Duodenal mucosa (tissue), 2 donors: Measurements from ENCODE around the gene POLR1F.
"Not testable (repeated sequence)": the region's sequence is repeated elsewhere in the genome, so short reads cannot be mapped to it uniquely, and the experiment has no call there.

Experiments used
- H3K27ac ChIP-seq: one replicate; pipeline ENCODE4 v1.7.0; 2013; ENCODE audit warnings: low read depth, low read length
- H3K27me3 ChIP-seq, 2 donors: one replicate each; pipeline ENCODE4 v1.7.0; 2013; ENCODE audit warnings: low read length in 2 of 2, control low read depth in 1 of 2; ENCODE audit not compliant: insufficient read depth in 2 of 2, control insufficient read depth in 1 of 2
- H3K36me3 ChIP-seq, 2 donors: one replicate each; pipeline ENCODE4 v1.7.0; 2013; ENCODE audit warnings: low read length in 2 of 2, control low read depth in 1 of 2; ENCODE audit not compliant: insufficient read depth in 2 of 2, control insufficient read depth in 1 of 2
- H3K4me1 ChIP-seq, 2 donors: one replicate each; pipeline ENCODE4 v1.7.0; 2013; ENCODE audit warnings: low read length in 2 of 2, control low read depth in 1 of 2; ENCODE audit not compliant: insufficient read depth in 2 of 2, control insufficient read depth in 1 of 2
- H3K4me3 ChIP-seq, 2 donors: one replicate each; pipeline ENCODE4 v1.7.0; 2013; ENCODE audit warnings: low read length in 2 of 2, low read depth in 1 of 2
- H3K9ac ChIP-seq, 2 donors: one replicate each; pipeline ENCODE4 v1.7.0; 2013; ENCODE audit warnings: low read length in 2 of 2, low read depth in 1 of 2
- H3K9me3 ChIP-seq, 2 donors: one replicate each; pipeline ENCODE4 v1.7.0; 2013; ENCODE audit warnings: low read length in 2 of 2, control low read depth in 1 of 2; ENCODE audit not compliant: control insufficient read depth in 1 of 2

Gene POLR1F

DNA sequence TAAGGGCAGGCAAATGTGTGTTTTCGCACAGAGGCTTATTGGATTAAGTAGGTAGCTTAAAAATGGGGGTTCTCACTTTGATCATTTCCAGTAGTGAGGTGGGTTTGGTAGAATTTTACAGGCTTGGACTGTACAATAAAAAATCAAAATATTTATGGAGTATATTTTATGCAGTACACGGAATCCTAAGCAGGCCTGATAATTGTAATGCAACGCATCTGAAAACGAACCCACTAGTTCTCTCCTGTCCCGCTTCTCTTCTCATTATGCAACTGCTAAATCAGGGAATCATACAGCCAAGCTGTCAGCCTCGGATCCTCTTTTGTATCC is 377 bp upstream of the POLR1F start:
- H3K36me3 ChIP-seq = no peaks in the 10 kb centered on the region
- peak overlapping the region; percentile 33 to 81 for H3K9ac ChIP-seq
- H3K27me3 ChIP-seq = peaks cover 0 to 2% of the 10 kb centered on the region in 2 donors
- H3K9me3 ChIP-seq = no peaks in the 10 kb centered on the region
- H3K27ac ChIP-seq = no peak overlapping the region
- H3K4me1 ChIP-seq = peaks cover 12 to 18% of the 10 kb centered on the region in 2 donors
- peak overlapping the region; percentile 96 to 99 for H3K4me3 ChIP-seq

- Histone ChIP-seq H3K27me3 (peaks cover 0 to 2% of the 10 kb centered on the region in 2 donors), H3K27ac (no peak overlapping the region), H3K9me3 (no peaks in the 10 kb centered on the region), H3K9ac (no peak overlapping the region), H3K4me3 (peak overlapping the region; percentile 96 to 99), H3K4me1 (peaks cover 12 to 18% of the 10 kb centered on the region in 2 donors), H3K36me3 (no peaks in the 10 kb centered on the region)
Measured at GRCh38 chr7:19707240-19707639, 1.6 kb downstream of the POLR1F start.

GRCh38 chr7:19705663-19706062 is 3.2 kb downstream of the POLR1F start:
- H3K4me1 ChIP-seq = peaks cover 12 to 18% of the 10 kb centered on the region in 2 donors
- no peaks in the 10 kb centered on the region for H3K36me3 ChIP-seq
- H3K27me3 ChIP-seq = no peaks in the 10 kb centered on the region
- H3K4me3 ChIP-seq = no peak overlapping the region
- H3K27ac ChIP-seq = no peak overlapping the region
- H3K9ac ChIP-seq = no peak overlapping the region
- no peaks in the 10 kb centered on the region for H3K9me3 ChIP-seq

GRCh38 chr7:19701471-19701870 is 7.4 kb downstream of the POLR1F start:
- H3K27me3 ChIP-seq = no peaks in the 10 kb centered on the region
- H3K4me3 ChIP-seq = no peak overlapping the region
- H3K9me3 ChIP-seq = no peaks in the 10 kb centered on the region
- H3K9ac ChIP-seq = no peak overlapping the region
- H3K27ac ChIP-seq = no peak overlapping the region
- H3K36me3 ChIP-seq = peaks cover 0 to 4% of the 10 kb centered on the region in 2 donors
- H3K4me1 ChIP-seq = no peaks in the 10 kb centered on the region

- H3K36me3 ChIP-seq = peaks cover 0 to 4% of the 10 kb centered on the region in 2 donors
- no peaks in the 10 kb centered on the region for H3K27me3 ChIP-seq
- H3K4me3 ChIP-seq = no peak overlapping the region
- H3K9me3 ChIP-seq = no peaks in the 10 kb centered on the region
- H3K27ac ChIP-seq = no peak overlapping the region
- no peaks in the 10 kb centered on the region for H3K4me1 ChIP-seq
- H3K9ac ChIP-seq = no peak overlapping the region
Measured at GRCh38 chr7:19700936-19701335, 7.9 kb downstream of the POLR1F start.

DNA sequence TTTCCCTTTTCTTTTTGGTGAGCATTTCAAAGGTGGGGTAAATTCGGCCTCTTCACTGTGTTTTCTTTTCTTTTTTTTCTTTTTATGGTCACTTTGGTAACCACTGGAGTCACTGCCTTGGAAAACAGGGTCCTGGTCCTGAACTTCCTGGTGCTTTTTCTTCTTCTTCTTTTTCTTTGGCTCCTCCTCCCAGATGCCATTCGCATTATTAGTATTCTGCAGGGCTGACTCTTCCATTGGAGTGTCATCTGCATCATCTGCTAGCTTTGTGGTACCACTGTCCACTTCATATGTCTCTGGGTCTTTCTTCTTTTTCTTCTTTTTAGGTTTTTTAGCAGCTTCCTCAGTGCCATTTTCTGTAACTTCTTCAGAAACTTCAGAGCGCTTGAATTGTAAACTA is 10.5 kb downstream of the POLR1F start:
- H3K27ac ChIP-seq = no peak overlapping the region
- H3K27me3 ChIP-seq = no peaks in the 10 kb centered on the region
- H3K4me1 ChIP-seq = no peaks in the 10 kb centered on the region
- peaks cover 0 to 4% of the 10 kb centered on the region in 2 donors for H3K36me3 ChIP-seq
- no peaks in the 10 kb centered on the region for H3K9me3 ChIP-seq
- no peak overlapping the region for H3K4me3 ChIP-seq
- H3K9ac ChIP-seq = no peak overlapping the region

DNA sequence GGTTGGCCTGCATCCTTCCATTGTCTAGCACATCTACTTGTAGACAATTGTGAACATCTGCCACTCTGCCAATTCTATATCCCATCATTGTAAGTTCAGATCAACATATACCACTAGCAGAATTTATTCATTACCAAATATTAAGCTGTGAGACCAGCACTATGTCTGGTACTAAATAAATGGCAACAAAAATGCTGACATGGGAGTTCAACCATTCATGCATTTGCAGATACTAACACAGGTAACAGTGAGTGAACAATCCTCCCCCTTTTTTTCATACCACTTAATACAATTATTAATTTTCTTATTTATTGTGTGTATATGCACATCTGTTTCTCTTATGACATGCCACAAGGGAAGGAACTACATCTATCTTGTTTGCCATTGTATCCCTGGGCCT is 11.9 kb downstream of the POLR1F start:
- Histone ChIP-seq H3K4me3 (no peak overlapping the region), H3K27ac (no peak overlapping the region), H3K27me3 (no peaks in the 10 kb centered on the region), H3K9me3 (no peaks in the 10 kb centered on the region), H3K36me3 (peaks cover 0 to 4% of the 10 kb centered on the region in 2 donors), H3K9ac (no peak overlapping the region), H3K4me1 (no peaks in the 10 kb centered on the region)

DNA sequence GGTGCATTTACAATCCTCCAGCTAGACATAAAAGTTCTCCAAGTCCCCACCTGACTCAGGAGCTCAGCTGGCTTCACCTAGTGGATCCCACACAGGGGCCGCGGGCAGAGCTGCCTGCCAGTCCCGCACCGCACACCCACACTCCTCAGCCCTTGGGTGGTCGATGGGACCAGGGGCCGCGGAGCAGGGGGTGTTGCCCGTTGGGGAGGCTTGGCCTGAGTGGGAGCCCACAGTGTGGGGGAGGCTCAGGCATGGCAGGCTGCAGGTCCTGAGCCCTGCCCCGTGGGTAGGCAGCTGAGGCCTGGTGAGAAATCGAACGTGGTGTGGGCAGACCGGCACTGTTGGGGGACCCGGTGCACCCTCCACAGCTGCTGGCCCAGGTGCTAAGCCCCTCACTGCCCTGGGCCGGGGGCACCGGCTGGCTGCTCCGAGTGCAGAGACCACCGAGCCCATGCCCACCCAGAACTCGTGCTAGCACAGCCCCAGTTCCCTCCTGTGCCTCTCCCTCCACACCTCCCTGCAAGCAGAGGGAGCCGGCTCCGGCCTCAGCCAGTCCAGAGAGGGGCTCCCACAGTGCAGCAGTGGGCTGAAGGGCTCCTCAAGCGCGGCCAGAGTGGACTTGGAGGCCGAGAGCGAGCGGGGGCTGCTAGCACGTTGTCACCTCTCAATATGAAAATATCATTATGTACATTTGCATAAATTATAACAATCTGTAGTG is 16.6 kb downstream of the POLR1F start:
- H3K9me3 ChIP-seq = no peaks in the 10 kb centered on the region
- H3K36me3 ChIP-seq = no peaks in the 10 kb centered on the region

GRCh38 chr7:19690736-19691135 is 18.1 kb downstream of the POLR1F start:
- H3K36me3 ChIP-seq = no peaks in the 10 kb centered on the region
- H3K27me3 ChIP-seq = no peaks in the 10 kb centered on the region
- no peak overlapping the region for H3K4me3 ChIP-seq
- no peaks in the 10 kb centered on the region for H3K9me3 ChIP-seq
- H3K4me1 ChIP-seq = no peaks in the 10 kb centered on the region
- H3K27ac ChIP-seq = no peak overlapping the region
- H3K9ac ChIP-seq = no peak overlapping the region

More for the DNA sequence above, 16.6 kb downstream of the POLR1F start:
- Histone ChIP-seq H3K4me1 (no peaks in the 10 kb centered on the region), H3K27me3 (no peaks in the 10 kb centered on the region), H3K4me3 (no peak overlapping the region), H3K27ac (no peak overlapping the region), H3K9ac (no peak overlapping the region)

- not testable (repeated sequence) for H3K9me3 ChIP-seq, H3K4me3 ChIP-seq, H3K27ac ChIP-seq, H3K27me3 ChIP-seq, H3K9ac ChIP-seq, H3K36me3 ChIP-seq, H3K4me1 ChIP-seq
Measured at GRCh38 chr7:19689130-19689529, 19.7 kb downstream of the POLR1F start.
